Fibroblast of lung (primary cell): ENCODE data around the gene PHF10.

Experiments used
- CTCF ChIP-seq, 2 donors: IDR thresholded peaks in 1 of 2; conservative IDR thresholded peaks in 1 of 2; 1 replicate in 1 of 2; 2 replicates in 1 of 2; pipeline ENCODE4 v1.5.1; 2011 to 2012; ENCODE audit warnings: low read length in 2 of 2, control low read depth in 1 of 2, inconsistent platforms in 1 of 2, low read depth in 1 of 2, mild to moderate bottlenecking in 1 of 2
- EZH2 ChIP-seq: IDR thresholded peaks from 2 replicates; pipeline ENCODE4 v1.5.1; 2012; ENCODE audit warnings: low read length, control low read depth, mild to moderate bottlenecking; ENCODE audit errors: missing control alignments

GRCh38 chr6:169685860-169686259 lies 38.4 kb downstream of the PHF10 start:
- TF ChIP-seq CTCF (conservative IDR thresholded peaks at IDR 0.05 in 1 of 2, IDR thresholded peaks at IDR 0.05 in 1 of 2; ENCODE audit: low read depth in 1 of 2, low read length in 2 of 2): no peak
- TF ChIP-seq EZH2: no peak
